ENCODE data around the gene GALNT11. TPM values are rescaled to one million over a fixed set of nuclear protein-coding genes. Genes with fewer than 3 reads are reported as not detected.

GALNT11 gene
- total and polyA plus RNA-seq, 9 of the 15 experiments (the other 6 are each of a cell fraction or from before 2014, with no cell fraction given) = 8.2 to 59.5 (median 36.5) TPM

GRCh38 chr7:152025077-152025936, at the start of gene GALNT11 (continued):
- peak; percentile 97 for TF ChIP-seq CREM (IDR thresholded peaks at IDR 0.05; ENCODE audit: low read depth)
- no peak for TF ChIP-seq TFE3 (CRISPR knock-in tag; IDR thresholded peaks at IDR 0.05)
- TF ChIP-seq ARNT (IDR thresholded peaks at IDR 0.05) = peak; percentile 74 to 88; a peak in 3 of 4 replicates
- peak; percentile 50 for TF ChIP-seq TAF9B (IDR thresholded peaks at IDR 0.05; ENCODE audit: partially characterized antibody)
- no peak for TF ChIP-seq PHF21A (IDR thresholded peaks at IDR 0.05; ENCODE audit: borderline replicate concordance, low read depth)
- no peak for TF ChIP-seq MYNN (IDR thresholded peaks at IDR 0.05)
- TF ChIP-seq MYNN (CRISPR knock-in tag; IDR thresholded peaks at IDR 0.05) = no peak
- peak; percentile 95 for TF ChIP-seq ZBTB12 (CRISPR knock-in tag; IDR thresholded peaks at IDR 0.05)
- peak; percentile 55; the same call in 1 of the 2 replicates for TF ChIP-seq VEZF1 (CRISPR knock-in tag; IDR thresholded peaks at IDR 0.05)
- no peak for TF ChIP-seq ZNF79 (CRISPR knock-in tag; IDR thresholded peaks at IDR 0.05; ENCODE audit: low read depth)
- peak; percentile 95 for TF ChIP-seq HDAC2 (IDR thresholded peaks at IDR 0.05)
- peak; percentile 97 for TF ChIP-seq ZBTB33 (CRISPR knock-in tag; IDR thresholded peaks at IDR 0.05)
- TF ChIP-seq LCOR (CRISPR knock-in tag; IDR thresholded peaks at IDR 0.05) = peak; percentile 70; the same call in 1 of the 2 replicates
- TF ChIP-seq ZNF740 (CRISPR knock-in tag; IDR thresholded peaks at IDR 0.05) = 0 out of 2 replicates have a peak, but pooled peaks have one; percentile 23
- TF ChIP-seq ZNF740 (tag; IDR thresholded peaks at IDR 0.05) = no peak
- no peak for TF ChIP-seq NUFIP1 (IDR thresholded peaks at IDR 0.05; ENCODE audit: partially characterized antibody)
- no peak for TF ChIP-seq MAFF (IDR thresholded peaks at IDR 0.05; ENCODE audit: low read length)
- TF ChIP-seq HOXB6 (CRISPR knock-in tag; IDR thresholded peaks at IDR 0.05; ENCODE audit: borderline replicate concordance) = no peak
- no peak for TF ChIP-seq ZEB2 (IDR thresholded peaks at IDR 0.05)
- no peak for TF ChIP-seq HMBOX1 (IDR thresholded peaks at IDR 0.05)
